ENCODE measurements around the gene CHSY1.
"Not testable (repeated sequence)": the region's sequence is repeated elsewhere in the genome, so short reads cannot be mapped to it uniquely, and the experiment has no call there.

CHSY1 gene

DNA sequence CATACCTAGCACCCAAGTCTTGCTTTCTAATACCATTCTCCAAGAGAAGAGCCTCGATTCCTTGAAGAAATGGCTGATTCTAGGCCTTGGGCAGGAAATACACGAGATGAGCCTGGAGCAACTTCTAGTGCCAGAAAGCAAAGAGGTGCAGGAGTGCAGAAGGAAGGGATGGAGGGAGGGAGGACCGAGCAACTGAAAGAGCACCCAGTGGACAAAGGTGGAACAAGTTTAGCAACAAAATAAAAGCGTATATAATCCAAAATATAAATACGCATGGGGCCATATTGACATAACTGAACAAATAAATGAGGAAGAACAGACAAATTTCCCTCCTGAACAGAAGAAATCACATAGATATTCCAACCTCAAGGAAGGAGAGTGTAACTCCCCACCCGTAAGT lies 34.4 kb downstream of the CHSY1 start:
- no peak overlapping the region for H3K4me3 ChIP-seq
- H3K27ac ChIP-seq = no peak overlapping the region

DNA sequence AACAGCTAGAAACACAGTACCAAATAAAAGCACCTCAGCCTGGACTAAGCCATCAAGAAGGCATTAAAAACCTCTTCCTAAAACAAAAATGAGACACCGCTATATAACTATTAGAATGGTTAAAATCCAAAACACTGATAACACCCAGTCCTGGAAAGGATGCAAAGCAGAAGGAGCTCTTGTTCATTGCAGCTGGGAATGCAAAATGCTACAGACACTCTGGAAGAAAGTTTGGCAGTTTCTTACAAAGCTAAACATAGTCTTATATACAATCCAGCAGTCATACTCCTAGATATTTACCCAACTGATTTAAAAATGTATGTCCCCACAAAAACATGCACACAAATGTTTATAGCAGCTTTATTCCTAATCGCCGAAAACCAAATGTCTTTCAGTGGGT lies 35.7 kb downstream of the CHSY1 start:
- Histone ChIP-seq H3K27ac (peak overlapping the region in 3 of 21 experiments; percentile 16 to 33 (median 24)), H3K4me3 (no peak overlapping the region)

DNA sequence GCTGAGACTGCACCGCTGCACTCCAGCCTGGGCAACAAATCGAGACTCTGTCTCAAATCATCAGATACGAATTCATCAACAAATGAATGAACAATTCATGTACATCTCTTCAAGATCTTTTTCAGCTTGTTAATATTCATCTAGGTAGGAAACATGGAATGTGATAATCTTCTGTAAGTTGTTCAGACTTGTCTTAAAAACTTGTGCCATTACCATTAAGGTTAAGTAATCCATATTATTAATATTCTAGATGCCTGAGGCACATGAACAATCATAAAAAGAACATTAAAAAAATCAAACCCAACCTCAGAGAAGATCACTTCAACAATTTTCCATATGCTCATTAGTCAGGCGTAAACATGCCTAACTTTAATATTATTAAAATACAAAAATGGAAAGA lies 36.2 kb downstream of the CHSY1 start:
- H3K4me3 ChIP-seq = no peak overlapping the region
- H3K27ac ChIP-seq = peak overlapping the region in 2 of 21 experiments; percentile 33 to 43

DNA sequence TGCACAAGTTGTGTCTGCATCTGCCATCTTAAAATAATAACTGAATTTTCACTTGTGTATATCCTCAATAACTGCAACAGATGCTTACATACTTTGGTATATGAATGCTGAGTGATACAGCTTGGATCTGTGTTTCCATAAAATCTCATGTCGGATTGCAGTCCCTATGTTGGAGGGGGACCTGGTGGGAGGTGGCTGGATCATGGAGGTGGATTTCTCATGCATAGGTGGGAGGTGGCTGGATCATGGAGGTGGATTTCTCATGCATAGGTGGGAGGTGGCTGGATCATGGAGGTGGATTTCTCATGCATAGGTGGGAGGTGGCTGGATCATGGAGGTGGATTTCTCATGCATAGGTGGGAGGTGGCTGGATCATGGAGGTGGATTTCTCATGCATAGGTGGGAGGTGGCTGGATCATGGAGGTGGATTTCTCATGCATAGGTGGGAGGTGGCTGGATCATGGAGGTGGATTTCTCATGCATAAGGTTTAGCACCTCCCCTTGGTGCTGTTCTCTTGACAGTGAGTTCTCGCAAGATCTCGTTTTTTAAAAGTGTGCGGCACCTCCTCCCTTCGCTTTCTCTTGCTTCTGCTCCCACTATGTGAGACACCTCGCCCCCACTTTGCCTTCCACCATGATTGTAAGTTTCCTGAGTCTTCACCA lies 37.3 kb downstream of the CHSY1 start:
- H3K27ac ChIP-seq, H3K4me3 ChIP-seq: not testable (repeated sequence)

DNA sequence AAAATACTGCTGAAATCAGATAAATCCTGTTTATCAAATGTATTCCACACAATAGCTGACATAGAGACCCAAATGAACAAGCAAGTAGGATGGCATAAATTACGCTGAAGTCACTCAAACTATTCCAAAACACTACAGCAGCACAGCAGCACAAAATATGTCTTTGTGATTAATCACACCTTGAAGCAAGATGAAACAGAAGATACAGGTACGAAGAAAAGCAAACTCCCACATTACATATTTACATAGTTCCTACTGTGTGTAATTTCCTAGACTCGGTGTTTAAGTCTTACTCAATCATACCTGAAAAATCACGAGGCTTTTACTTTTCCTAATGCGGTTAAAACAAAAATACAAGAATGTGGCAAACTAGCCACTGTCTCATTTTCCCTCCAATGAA lies 38.3 kb downstream of the CHSY1 start:
- Histone ChIP-seq H3K4me3 (no peak overlapping the region), H3K27ac (peak overlapping the region in 3 of 21 experiments; percentile 13 to 40 (median 32))

DNA sequence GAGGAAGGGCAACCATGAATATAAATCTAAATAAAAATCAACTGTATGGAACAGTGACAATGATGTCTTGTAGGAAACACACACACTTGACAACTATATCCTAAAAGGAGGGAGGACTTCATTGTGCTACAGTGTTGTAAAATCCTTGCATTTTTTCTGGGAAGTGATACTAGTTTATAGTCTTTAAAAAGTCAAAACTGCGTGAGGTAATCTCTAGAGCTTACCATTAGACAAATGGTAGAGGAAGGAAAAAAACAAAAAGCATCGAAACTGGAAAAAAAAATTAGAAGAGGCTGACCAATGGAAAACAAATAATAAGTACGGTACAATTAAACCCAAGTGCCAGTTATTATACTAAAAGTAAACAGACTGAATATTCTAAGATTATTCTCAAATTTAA lies 38.7 kb downstream of the CHSY1 start:
- Histone ChIP-seq H3K27ac (peak overlapping the region in 2 of 21 experiments; percentile 27 to 32), H3K4me3 (no peak overlapping the region)

DNA sequence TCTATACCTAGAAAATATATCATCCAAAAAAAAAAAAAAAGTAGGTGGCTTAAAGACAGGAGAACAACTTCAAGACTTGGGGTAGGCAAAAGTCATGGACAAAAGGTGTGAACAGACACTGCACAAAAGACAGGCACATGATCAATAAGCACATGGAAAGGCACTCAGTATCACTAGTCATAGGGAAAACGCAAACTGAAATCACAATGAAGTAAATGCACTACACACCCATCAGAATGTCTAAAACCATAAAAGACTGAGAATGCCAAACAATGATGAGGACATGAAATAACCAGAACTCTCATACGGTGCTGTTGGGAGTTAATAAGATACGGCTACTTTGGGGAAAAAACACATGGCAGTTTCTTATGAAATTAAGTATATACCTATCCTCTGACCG lies 40.0 kb downstream of the CHSY1 start:
- no peak overlapping the region for H3K4me3 ChIP-seq

DNA sequence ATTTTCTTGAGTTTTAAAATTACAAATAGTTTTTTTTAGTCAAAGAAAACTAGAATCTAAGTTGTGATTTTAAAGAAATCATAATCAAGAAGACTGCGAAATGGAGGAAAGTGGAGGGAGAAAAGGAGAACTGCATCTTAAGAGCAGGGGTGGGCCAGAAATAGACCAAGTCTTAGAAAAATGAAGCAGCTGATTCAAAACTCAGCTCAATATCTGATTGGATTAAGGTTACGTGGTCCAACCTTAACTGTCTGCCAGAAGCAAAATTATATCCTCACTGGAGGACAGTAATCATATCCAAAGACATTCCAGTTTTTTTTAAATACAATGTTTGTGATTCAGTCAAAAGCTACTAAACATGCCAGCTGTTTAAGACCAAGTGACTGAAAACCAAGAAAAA lies 41.4 kb downstream of the CHSY1 start:
- peak overlapping the region in 6 of 21 experiments; percentile 18 to 44 (median 29) for H3K27ac ChIP-seq
- no peak overlapping the region for H3K4me3 ChIP-seq

More for the DNA sequence above, 40.0 kb downstream of the CHSY1 start:
- peak overlapping the region in 1 of 21 experiments; percentile 25 for H3K27ac ChIP-seq

DNA sequence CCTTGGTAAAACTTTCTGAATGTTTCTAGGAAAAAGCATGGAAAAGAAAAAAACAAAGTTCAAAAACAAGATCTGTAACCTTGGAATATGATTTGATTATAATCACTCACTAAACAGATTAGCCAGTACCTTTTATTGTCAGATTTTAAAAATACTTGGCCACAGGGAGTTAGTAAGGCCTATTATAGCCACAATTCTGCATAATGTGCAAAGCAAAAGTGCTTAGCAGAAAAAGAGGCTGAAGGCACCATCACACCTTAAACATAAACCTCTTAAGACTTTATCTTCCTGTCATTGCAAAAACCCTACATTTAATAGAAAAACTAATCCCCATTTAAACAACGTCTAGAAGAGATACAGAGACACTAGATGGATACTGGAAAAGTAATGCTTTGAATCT lies 41.8 kb downstream of the CHSY1 start:
- Histone ChIP-seq H3K27ac (peak overlapping the region in 7 of 21 experiments; percentile 18 to 61 (median 43)), H3K4me3 (no peak overlapping the region)

DNA sequence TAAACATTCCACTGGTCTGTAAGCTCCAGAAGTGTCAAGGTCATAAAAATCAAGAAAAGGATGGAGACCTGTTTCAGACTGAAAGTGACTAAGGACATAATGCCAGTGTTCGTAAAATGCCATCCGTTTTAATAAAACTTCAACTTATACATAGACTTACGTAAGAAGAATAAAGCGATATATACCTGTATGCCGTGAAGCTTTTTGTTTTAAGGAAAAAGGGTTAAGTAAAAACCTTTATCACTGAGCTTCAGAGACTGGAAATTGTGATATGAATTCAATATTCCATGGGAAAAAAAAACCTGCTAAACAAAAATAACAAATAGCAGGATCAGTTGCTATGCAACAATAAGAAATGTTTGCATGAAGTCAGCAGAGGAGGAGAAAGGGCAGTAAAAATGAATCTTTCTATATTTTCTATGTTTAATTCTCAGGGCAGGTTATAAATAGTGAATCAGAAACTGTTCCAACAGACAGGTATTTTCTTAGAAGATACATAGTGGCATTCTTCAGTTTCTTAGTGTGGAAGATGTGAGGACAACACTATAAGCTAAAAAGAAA lies 42.5 kb downstream of the CHSY1 start:
- Histone ChIP-seq H3K4me3 (no peak overlapping the region), H3K27ac (peak overlapping the region in 3 of 21 experiments; percentile 25 to 61 (median 29))

DNA sequence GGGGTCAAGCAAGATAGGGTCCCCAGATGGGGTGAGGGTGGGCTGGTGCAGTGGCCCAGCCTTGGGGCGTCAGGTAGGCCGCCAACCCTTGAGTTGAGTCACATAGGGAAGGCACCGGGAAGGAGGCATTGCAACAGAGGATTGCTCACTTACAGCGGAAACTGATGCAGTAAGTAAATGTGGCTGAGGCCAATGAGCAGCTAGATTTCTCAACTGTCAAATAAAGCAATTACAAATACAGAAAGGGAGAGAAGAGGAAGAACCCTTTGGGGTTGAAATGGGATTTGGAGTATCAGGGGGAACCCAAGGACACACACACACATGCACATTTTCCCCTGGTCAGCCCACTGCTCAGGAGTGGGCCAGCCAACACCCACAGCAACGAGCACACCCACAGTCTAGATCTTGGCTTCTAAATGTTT lies 44.0 kb downstream of the CHSY1 start:
- no peak overlapping the region for H3K4me3 ChIP-seq
- peak overlapping the region in 15 of 21 experiments; percentile 7 to 76 (median 36) for H3K27ac ChIP-seq

DNA sequence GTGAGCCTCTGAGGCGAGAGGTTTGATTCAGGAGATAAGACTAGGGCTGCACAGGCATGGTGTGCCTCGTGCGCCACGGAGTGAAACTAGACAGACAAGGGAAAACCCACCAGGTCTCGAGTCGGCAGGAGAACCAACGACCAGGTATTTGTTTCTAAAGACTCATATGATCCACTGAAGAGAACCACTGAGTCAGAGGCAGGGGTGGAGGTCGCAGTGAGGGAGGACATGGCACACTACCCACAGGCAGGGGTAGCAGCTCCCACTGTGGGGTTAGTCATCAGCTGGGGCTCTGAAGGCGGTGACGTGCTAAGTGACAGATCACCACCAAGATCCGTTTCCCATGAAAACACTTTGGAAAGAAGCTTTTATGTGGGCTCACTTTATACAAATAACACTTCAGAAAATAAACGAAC lies 45.7 kb downstream of the CHSY1 start:
- Histone ChIP-seq H3K4me3 (peak overlapping the region in 1 of 7 experiments; percentile 3), H3K27ac (peak overlapping the region in 14 of 21 experiments; percentile 1 to 76 (median 43))

DNA sequence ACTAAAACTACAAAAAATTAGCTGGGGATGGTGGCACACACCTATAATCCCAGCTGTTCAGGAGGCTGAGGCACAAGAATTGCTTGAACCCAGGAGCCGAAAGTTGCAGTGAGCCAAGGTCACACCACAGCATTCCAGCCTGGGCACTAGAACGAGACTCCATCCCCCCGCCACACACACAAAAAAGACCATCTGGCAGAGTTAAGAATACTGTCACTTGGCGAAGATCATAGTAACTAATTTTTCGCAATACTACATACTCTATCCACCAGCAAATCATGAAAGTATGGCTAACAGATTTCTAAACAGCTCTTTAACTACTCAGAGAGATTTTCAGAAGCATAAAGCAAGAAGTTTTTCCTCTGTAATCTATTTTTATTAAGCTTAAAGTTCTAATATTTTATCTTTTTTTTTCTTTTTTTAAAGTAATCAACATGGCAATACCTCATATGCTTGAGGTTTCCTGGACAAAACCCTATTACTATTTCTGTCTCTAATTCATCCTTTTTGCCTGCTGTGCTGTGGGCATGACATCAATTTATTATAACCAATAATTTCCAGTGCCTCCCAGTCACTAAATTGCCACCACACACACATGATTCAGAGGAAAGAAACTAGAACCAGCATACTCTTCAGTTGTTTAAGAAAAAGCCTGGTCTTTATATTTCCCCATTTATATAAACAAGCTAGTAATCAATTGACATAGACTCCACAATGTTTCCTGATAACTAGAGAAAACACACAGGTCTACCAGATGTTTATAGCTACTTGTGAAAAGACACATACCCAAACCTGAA lies 46.9 kb downstream of the CHSY1 start:
- H3K4me3 ChIP-seq = no peak overlapping the region
- peak overlapping the region in 9 of 21 experiments; percentile 1 to 76 (median 36) for H3K27ac ChIP-seq

DNA sequence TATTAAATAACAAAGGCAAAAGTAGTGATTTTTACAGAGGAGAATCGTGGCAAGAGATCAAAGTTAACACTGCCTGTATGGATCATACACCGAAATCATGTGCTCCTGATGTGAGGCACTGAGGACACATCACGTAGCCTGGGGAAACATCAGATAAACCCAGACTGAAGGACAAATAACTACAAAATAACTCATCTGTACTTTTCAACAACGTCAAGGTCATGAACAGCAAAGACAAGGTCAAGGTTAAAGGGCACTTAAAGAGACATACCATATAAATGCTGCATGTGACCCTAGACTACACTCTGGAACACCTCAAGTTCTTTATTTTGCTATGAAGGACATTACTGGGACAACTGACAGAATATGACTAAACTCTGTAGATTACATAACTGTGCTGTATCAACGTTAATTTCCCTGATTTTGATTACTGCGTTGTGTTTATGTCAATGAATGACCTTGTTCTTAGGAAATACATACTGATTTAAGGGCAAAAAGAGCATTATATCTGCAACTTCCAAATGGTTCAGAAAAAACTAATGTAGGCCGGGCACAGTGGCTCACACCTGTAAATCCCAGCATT lies 48.1 kb downstream of the CHSY1 start:
- Histone ChIP-seq H3K4me3 (no peak overlapping the region), H3K27ac (peak overlapping the region in 5 of 21 experiments; percentile 6 to 54 (median 16))

DNA sequence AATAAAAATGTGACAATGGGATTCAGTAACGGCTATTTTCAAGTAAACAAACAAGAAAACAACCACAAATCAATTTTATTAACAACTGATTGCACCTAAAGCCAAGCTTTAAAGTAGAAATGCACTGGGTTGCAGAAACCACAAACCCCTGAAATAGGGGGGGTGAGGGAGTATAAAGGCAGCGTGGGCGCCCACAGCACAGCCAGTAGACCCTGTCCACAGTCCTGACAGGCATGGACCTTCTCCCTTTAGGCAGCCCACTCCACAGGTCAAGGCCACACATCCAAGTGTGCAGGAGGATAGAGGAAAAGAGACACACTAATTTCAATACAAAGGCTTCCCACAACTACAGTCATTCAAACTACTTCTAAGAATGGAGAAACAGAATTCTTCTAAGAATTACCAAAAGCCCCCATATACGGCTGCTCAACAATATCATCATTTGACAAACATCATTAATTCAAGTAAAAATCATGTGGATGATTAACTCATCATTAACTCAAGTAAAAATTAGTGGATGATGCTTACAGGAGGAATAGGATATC lies 48.7 kb downstream of the CHSY1 start:
- Histone ChIP-seq H3K27ac (peak overlapping the region in 5 of 21 experiments; percentile 6 to 54 (median 17)), H3K4me3 (no peak overlapping the region)

DNA sequence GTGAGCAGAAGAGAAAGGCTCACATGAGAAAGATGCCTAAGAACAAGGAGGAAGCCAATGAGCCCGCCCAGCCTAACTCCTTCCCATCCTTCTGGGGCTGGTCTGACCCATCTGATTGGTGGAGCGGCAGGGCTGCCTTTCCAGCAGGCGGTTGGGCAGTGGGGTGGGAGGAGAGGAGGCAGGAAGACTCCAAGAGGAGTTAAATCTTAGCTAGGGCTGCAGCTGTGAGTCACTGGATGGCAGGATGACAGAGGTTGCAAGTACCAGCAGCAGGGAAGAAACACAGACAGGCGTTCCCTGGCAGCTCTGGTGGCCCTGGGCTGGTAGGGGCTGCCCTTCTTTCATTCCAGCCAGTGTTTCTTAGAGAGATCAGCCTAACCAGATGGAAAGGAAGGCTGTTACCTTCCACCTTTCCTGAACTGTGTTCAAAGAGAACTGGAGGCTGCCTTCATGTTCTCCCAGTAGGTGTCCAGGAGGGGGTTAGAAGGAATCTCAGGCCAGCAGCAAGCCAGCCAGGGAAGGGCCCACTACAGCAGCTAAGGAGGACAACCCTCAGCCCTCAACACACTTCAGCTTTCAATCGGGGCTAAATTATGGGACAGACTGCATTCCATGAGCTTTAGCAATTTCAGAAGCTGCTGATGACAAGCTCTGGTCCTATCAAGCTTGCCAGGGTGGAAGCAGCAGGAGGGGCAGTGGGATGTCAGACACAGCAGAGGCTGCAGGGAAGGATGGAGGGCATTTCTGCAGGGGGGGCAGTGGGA lies 50.3 kb downstream of the CHSY1 start:
- H3K27ac ChIP-seq = peak overlapping the region in 17 of 21 experiments; percentile 42 to 82 (median 73)

DNA sequence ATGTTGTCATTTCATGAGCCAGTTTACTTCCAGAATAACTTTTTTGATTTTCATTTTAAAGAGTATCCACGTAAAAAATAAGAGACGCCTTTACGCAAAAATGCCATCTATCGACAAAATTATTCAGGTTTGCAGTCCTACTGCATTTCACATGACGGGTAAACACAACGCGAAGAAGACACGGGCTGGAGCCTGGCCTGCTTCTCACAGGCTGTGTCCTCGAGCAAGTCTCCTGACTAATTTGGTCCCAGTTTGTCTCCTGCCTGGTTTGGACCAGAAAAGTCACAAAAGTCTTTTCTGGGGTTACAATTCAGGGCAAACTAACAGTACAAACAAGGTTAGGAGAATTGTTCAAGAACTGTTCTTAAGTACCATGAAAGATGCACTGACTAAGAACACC lies 51.7 kb downstream of the CHSY1 start:
- peak overlapping the region in 20 of 21 experiments; percentile 30 to 82 (median 68) for H3K27ac ChIP-seq
- H3K4me3 ChIP-seq = no peak overlapping the region

More for the DNA sequence above, 50.3 kb downstream of the CHSY1 start:
- no peak overlapping the region for H3K4me3 ChIP-seq

DNA sequence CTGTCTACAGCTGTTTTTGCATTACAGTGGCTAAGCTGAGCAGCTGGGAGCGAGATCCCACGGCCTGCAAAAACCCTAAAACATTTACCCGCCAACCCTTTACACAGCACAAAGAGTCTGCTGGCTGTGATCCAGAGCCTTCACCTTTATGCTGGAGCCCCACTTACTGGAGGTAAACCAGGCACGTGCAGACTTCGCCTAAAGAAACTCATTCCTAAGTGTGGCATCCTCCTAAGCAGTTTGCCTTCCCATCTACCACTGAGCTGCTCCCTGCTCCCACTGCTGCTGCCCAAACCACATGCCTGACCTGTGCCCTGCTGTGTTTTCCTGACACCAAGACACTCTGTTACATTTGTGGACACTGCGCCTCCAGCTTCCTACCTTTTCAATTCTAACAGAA lies 53.0 kb downstream of the CHSY1 start:
- H3K27ac ChIP-seq = peak overlapping the region in 20 of 21 experiments; percentile 42 to 91 (median 73)

DNA sequence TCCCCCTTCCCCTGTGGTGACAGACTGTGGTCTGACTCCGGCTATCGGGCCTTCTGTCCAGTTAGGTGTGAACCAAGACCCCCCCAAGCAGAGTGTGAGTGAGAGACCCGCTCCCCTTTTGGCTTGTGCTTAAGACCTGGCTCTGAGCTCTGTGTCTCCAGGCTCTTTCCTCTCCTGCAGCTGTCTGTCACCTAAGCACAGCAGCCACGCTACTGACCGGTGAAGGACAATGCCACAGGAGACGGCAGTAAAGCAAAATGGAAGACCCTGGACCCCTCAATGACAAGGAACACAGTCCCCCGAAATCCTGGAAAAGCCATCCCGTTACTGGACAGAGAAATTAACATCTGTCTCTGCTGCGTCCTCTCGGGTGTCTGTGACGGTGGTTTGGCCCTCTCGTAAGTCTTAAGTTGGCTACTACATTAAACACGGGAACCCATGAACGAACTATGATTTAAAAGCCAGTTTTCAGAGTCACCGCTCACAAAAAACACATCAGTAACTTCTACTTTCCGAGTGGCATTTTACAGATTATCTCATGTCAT lies 53.7 kb downstream of the CHSY1 start:
- Histone ChIP-seq H3K4me3 (no peak overlapping the region), H3K27ac (peak overlapping the region in 16 of 21 experiments; percentile 47 to 91 (median 78))

More for the DNA sequence above, 53.0 kb downstream of the CHSY1 start:
- no peak overlapping the region for H3K4me3 ChIP-seq
